Activated CD8-positive, alpha-beta memory T cell treated with anti-CD3 and anti-CD28 coated beads for 24 hours (primary cell): ENCODE results near the gene CNKSR3.
"Not testable (repeated sequence)": the region's sequence is repeated elsewhere in the genome, so short reads cannot be mapped to it uniquely, and the experiment has no call there.

Experiments used
- DNase-seq: peaks from one replicate; pipeline ENCODE4 v3.0.0-alpha.2; 2020

Gene CNKSR3

GRCh38 chr6:154510144-154510905, at the start of gene CNKSR3:
TSS of gene CNKSR3 (minus strand) at chr6:154510685. CDS start at chr6:154510114, 571 bp downstream.
- peak; percentile 74 for DNase-seq

DNA sequence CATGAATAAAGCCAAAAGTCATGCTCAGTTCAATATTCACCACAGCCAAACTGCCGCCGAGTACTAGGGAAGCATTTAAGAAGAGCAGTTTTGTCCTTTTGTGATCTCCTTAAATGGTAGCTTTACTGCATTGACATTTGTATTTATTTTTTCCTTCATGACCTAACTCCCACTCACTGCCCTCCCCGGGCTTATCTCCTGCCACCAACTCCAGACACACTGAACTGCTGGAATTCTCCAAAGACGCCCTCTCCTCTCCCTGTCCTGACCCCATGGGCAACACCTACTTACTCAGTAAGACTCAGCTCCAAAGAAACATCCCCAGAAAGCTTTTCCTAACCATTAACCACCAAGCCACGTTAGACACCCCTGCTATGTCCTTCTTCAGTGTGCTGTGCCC, 48.5 kb upstream of the CNKSR3 start:
- DNase-seq: no peak

DNA sequence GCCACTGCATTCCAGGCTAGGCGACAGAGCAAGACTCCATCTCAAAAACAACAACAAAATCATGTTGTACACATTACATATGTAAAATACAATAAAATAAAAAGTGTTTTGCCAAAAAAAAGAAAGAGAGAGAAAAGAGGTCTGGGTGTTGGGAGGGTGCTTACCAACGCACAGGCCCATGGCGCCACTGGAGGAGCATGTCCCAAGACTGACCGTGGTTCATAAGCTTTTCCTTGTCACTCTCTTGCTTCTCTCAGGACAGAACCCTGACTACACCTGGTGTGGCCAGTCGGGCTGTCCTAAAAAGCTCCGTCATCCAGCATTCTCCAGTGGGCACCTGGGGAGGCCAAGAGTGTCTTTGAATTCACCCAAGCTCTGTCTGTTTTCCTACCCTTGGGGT, 48.0 kb upstream of the CNKSR3 start:
- no peak for DNase-seq

DNA sequence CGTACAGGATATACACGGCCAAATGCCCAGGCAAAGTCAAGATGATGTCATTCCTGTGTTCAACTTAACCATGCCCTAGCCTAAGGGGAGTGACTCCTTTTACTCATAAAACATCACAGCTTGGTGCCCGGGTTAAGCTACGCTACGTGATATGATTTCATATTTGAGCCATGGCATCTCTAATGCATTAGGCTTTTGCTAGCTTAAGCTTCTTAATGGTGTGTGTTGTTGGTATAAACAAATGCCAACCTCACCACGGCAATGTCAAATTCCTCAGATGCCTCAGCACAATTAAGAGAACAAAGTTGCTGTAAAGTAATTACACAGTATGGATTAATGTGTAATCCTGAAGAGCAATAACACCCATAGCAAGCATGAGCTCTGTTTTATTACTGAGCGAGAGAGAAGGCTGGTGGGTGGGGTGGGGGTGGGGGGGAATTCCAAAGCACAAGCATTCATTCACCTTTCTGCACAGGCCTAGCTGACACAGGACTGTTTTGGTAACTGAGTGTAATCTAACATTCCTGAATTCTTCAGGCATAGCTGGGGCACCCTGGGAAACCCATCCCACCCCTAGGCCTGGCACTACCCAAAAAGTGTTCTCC, 44.7 kb upstream of the CNKSR3 start:
- no peak for DNase-seq

- no peak for DNase-seq
Observed at GRCh38 chr6:154554491-154554890, 44.0 kb upstream of the CNKSR3 start.

DNA sequence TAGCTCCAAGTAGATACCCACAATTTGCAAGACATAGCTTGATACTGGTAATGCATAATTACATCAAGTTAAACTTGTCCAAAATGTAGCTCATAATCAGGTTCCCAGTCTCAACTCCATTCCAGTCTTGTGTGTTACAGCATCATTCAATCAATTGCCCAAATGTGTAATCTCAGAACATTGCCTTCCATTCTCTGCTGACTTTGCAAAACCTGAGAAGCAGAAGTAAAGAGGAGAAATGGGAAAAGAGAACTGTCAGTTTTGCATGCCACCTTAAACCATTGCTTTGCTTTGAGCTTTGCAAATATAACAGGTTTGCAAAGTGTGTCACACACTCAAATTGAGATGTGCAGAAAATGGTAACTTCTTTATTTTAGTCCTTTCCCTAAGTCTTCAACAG, 40.3 kb upstream of the CNKSR3 start:
- DNase-seq: no peak

GRCh38 chr6:154549179-154549578, 38.7 kb upstream of the CNKSR3 start:
- no peak for DNase-seq

GRCh38 chr6:154548130-154548830, 37.8 kb upstream of the CNKSR3 start:
- DNase-seq: no peak

- DNase-seq: no peak
Observed at GRCh38 chr6:154543628-154544027, 33.1 kb upstream of the CNKSR3 start.

- DNase-seq: no peak
Observed at GRCh38 chr6:154542747-154543146, 32.3 kb upstream of the CNKSR3 start.

- DNase-seq: not testable (repeated sequence)
Observed at GRCh38 chr6:154541837-154542236, 31.4 kb upstream of the CNKSR3 start.

- DNase-seq: no peak
Observed at GRCh38 chr6:154539593-154540269, 29.2 kb upstream of the CNKSR3 start.

GRCh38 chr6:154538640-154539191, 28.2 kb upstream of the CNKSR3 start:
- DNase-seq: no peak

DNA sequence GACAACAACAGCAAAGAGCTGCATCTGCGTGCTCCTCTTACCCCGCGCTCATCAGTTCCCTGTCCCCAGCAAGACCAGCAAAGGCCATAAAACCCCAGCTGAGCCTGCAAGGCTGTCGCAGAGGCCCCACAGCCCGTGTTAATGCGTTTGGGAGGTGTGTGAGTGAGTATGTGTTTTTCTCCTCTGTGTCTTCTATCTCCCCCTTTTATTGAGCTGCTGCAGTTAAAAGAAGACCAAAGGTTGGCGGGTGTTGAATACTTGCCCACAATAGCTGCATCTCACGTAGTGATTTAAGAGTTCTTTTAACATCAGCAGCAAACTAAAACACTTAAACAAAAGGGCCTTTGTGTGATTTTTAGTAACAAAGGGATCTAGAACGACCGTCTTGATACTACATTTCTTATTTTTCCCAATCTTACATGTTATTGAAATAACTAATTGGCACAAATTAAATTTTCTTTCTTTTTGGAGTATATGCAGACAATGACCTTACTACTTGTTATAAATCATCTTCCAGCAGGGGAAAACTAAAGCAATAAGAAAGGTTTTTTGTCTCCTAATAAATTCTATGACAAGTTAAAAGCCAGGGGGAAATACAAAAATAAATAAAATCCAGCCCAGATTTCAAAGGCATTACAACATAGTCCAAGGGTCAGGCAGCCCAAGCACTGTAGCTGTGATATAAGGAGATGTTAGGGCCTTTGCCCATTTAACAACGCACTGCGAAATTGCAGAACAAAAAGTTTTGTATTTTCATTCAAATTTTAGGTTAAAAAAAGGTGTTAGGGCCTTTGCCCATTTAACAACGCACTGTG, 27.2 kb upstream of the CNKSR3 start:
- DNase-seq: no peak

DNA sequence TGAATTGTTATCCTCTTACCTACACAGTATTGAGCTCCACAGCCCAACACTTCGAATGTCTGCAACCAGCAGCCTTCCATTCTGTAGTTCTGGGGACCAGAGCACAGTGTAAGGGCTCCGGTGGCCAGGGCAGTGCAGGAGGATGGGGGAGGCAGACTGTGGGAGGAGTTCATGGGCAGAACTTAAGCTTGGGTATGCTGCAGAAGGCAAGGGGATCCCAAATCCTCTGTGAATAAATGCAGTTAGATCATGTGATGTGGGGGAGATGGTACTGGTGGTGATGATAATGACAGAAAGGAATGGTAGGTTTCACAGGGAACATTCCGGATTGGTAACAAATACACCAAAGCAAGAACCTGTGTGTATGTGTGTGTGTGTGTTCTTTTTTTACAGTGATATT, 26.5 kb upstream of the CNKSR3 start:
- no peak for DNase-seq

DNA sequence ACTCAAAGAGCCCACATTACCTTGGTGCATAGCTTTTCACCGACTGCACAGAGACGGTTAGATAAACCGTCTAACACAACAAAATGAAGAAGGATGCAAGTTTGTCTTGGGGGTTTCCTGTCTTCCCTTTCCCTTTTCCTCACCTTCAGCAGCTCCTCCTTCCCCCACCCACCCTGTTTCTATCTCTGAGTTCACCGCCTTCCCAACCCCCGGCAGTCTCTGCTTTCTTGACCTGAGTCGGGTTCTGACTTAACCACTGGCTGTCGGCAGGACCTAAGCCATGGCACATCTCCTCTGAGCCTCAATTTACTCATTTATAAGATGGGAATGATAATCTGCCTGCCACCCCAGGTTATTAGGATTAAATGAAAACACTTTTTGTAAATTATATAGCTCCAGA, 25.8 kb upstream of the CNKSR3 start:
- no peak for DNase-seq

DNA sequence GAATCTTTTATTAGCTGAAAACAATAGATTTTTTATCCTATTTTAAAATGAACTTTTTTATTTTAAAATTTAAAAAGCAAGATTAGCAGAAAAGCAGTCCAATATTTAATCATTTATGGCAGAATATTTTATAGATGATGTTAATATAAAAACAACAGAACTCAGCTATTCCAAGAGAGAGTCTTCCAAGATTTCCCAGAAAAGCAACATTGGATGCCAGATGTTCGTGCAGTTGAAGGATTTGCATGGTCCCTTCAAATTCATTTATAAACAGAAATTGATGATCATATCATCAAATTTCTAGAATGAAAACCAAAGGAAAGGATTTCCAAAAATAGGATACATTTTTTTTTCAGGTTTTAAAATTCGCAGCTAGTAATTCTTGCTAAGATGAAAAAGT, 25.4 kb upstream of the CNKSR3 start:
- DNase-seq: no peak

DNA sequence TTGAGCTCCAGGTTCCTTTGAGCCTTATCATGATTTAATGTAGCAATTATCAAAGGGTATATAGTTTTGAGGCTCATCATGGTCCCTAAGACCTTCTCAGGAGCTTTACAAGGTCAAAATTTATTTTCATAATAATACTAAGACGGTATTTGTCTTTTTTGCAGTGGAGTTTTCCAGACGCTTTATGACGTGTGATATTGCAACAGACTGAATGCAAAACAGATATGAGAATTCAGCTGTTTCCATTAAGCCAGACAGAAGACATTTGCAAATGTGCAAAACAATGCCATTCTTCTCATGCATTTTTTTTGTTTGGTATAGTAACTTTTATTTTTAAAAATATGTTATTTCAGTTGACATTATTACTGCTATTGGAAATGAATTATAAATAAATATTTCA, 24.7 kb upstream of the CNKSR3 start:
- DNase-seq: no peak

DNA sequence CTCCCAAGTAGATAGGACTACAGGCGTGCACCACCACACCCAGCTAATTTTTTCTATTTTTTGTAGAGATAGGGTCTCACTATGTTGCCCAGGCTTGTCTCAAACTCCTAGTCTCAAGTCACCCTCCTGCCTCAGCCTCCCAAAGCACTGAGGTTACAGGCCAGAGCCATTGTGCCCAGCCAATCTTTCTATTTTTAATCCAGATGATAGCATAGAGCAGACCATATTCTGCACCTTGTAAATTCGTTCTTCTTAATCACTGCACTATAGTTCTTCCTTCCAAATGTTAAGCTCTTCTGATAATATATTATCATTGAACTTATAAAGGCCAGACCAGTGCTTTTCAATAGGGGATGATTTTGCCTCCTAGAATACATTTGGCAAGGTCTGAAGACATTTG, 24.0 kb upstream of the CNKSR3 start:
- DNase-seq: no peak

GRCh38 chr6:154532426-154532825, 21.9 kb upstream of the CNKSR3 start:
- DNase-seq: no peak

DNA sequence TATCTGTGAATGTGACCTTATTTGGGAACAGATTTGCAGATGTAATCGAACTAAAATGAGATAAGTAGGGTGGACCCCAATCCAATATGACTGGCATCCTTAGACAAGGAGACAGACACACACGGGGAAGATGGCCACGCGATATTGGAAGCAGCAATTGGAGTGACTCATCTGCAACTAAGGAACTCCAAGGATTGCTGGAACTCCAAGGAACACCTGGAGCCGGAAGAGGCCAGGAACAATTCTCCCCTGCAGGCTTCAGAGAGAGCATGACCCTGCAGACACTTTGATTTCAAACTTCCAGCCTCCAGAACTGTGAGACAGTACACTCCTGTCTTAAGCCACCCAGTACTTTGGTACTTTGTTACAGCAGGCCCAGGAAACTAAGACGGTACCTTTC, 19.5 kb upstream of the CNKSR3 start:
- DNase-seq: no peak

DNA sequence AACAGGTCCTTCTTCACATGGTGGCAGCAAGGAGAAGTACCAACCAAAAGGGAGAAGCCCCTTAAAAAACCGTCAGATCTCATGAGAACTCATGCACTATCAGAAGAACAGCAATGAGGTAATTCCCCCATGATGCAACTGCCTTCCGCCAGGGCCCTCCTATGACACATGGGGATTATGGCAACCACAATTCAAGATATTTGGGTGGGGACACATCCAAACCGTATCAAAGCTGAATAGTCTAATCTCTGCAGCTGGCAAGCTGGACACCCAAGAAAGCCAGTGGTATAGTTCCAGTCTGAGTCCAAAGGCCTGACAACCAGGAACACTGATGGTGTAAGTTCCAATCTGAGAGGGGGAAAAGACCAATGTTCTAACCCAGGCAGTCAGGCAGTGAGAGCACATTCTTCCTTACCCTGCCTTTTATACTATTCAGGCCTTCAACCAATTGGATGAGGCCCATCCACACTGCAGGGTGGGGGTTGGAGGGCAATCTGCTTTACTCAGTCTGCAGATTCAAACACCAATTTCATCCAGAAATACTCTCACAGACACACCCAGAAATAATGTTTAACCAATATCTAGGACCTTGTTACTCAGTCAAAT, 17.9 kb upstream of the CNKSR3 start:
- no peak for DNase-seq
